Activated CD8-positive, alpha-beta T cell treated with anti-CD3 and anti-CD28 coated beads, Interleukin-2, amount 10 ng/mL, durations not matched to agents 7 days and 5 days (primary cell): Measurements from ENCODE around the gene ARL17B. TPM values are rescaled to one million over a fixed set of nuclear protein-coding genes. Genes with fewer than 3 reads are reported as not detected.
A peak's percentile ranks its signal among the peaks of the same experiment; 100 is the strongest.
"Not testable (repeated sequence)": the region's sequence is repeated elsewhere in the genome, so short reads cannot be mapped to it uniquely, and the experiment has no call there.

Experiments used
- ATAC-seq: fragments of 150-1000 bp; cut with Tn5 transposase; one replicate; pipeline ENCODE4 v1.10.0; 2021; ENCODE audit warnings: moderate library complexity
- CTCF ChIA-PET: fragments of 350-600 bp; sonication (Branson Sonifier 250); formaldehyde crosslinking; loops from one replicate; lab custom pipeline; 2021; ENCODE audit warnings: antibody characterized with exemption; lab: Charles Lee
- POLR2A ChIA-PET: fragments of 350-600 bp; sonication (Branson Sonifier 250); formaldehyde crosslinking; loops from one replicate; lab custom pipeline; 2021; ENCODE audit warnings: antibody characterized with exemption; lab: Charles Lee
- DNase-seq: peaks from one replicate; pipeline ENCODE4 v3.0.0-alpha.2; 2020
- H3K27ac Mint-ChIP-seq: one replicate; pipeline ENCODE4 v1.8.0; 2021; ENCODE audit warnings: mild to moderate bottlenecking, mixed read lengths
- H3K27me3 Mint-ChIP-seq: one replicate; pipeline ENCODE4 v1.8.0; 2021; ENCODE audit warnings: low read depth, mixed read lengths
- H3K36me3 Mint-ChIP-seq: one replicate; pipeline ENCODE4 v1.8.0; 2021; ENCODE audit warnings: low read depth, mixed read lengths
- H3K4me1 Mint-ChIP-seq: one replicate; pipeline ENCODE4 v1.8.0; 2021; ENCODE audit warnings: low read depth, mixed read lengths
- H3K4me3 Mint-ChIP-seq: one replicate; pipeline ENCODE4 v1.8.0; 2021; ENCODE audit warnings: mild to moderate bottlenecking, mixed read lengths
- H3K9me3 Mint-ChIP-seq: one replicate; pipeline ENCODE4 v1.8.0; 2022; ENCODE audit warnings: mixed read lengths; ENCODE audit not compliant: insufficient read depth
- total RNA-seq, 2 experiments: library from RNA; stranded (reverse); gene quantifications; one replicate each; pipeline ENCODE4 v1.2.3, GENCODE V29; 2021

Gene ARL17B
- total RNA-seq, 2 experiments from 2014 or later: 39.5 to 46.8 TPM

DNA sequence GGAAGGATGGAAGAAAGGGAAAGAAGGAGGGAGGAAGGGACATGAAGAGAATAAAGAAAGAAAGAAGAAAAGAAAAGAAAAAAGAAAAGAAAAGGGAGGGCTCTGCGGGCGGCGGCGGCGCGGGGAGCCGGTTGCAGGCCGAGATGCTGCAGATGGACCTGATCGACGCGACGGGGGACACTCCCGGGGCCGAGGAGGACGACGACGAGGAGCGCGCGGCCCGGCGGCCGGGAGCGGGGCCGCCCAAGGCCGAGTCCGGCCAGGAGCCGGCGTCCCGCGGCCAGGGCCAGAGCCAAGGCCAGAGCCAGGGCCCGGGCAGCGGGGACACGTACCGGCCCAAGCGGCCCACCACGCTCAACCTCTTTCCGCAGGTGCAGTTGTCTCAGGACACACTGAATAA is 118.1 kb downstream of the ARL17B start:
- POLR2A ChIA-PET, H3K4me1 Mint-ChIP-seq, H3K27me3 Mint-ChIP-seq, H3K9me3 Mint-ChIP-seq, CTCF ChIA-PET, DNase-seq, H3K4me3 Mint-ChIP-seq, H3K27ac Mint-ChIP-seq, ATAC-seq, H3K36me3 Mint-ChIP-seq: not testable (repeated sequence)

- DNase-seq, H3K27ac Mint-ChIP-seq, CTCF ChIA-PET, H3K27me3 Mint-ChIP-seq, H3K4me3 Mint-ChIP-seq, H3K36me3 Mint-ChIP-seq, H3K4me1 Mint-ChIP-seq, POLR2A ChIA-PET, H3K9me3 Mint-ChIP-seq, ATAC-seq: not testable (repeated sequence)
These were observed 130.2 kb downstream of the ARL17B start for GRCh38 chr17:46231359-46231758.

DNA sequence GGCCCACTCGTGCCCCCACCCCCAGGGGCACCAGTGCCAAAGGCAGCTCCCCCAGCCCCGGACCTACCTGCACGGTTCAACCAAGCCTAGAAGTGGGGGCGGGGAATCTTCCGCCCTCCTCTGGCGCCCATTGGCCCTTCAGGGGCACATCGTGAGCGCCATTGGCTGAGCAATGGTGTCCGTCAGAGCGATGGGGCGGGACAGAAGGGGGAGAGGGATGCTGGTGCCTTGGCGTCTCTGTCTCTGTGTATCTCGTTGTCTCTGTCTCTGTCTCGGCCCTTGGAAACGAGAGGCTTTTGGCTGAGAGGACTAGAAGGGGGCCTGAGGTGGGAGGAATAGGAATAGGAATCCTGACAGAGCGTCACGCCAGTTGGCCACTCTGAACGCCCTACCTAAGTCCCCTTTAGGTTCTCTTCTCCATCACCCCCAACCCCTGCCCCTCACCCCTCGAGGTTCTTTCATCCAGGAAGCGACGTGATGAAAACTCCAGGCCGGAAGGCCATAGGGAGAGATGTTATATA is 136.2 kb downstream of the ARL17B start:
- H3K4me1 Mint-ChIP-seq, H3K9me3 Mint-ChIP-seq, POLR2A ChIA-PET, H3K27me3 Mint-ChIP-seq, CTCF ChIA-PET, H3K36me3 Mint-ChIP-seq: not testable (repeated sequence)
- ATAC-seq: peak; percentile 100
- Mint-ChIP-seq H3K27ac (peak overlapping the region; percentile 83), H3K4me3 (peak overlapping the region; percentile 84)
- peak; percentile 93 for DNase-seq

DNA sequence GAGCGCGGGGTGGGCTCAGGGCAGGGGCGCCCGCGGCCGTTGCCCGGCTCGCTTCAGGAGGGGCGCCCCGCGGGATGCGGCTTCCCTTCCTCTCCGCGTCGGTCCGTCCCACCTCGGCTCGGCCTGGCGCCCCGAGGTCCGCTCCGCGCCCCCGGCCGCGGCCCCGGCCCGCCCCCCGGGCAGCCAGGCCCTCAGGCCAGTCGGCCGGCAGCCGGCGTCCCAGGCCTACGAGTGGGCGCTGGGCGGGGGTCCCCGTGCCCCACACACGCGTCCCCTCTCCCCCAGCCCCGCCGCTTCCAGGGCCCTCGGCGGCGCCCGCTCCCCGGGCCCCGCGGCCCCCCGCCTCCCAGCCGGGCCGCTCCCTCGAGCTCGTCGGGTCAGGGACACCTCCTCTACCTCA is 136.7 kb downstream of the ARL17B start:
- H3K27ac Mint-ChIP-seq, H3K36me3 Mint-ChIP-seq, CTCF ChIA-PET, POLR2A ChIA-PET, H3K9me3 Mint-ChIP-seq, H3K27me3 Mint-ChIP-seq, H3K4me1 Mint-ChIP-seq, DNase-seq: not testable (repeated sequence)
- H3K4me3 Mint-ChIP-seq: peak overlapping the region; percentile 84
- peak; percentile 63 for ATAC-seq

Other genes starting within 250 kb of the ARL17B start
- 10 to 100 TPM; 80.5 to 82.8 TPM for gene KANSL1, start 168.3 kb downstream of the ARL17B start, total RNA-seq
- 1 to 10 TPM; 2.7 to 2.8 TPM for gene LRRC37A, start 66.6 kb downstream of the ARL17B start, total RNA-seq
- gene LRRC37A2, start 150.7 kb upstream of the ARL17B start, total RNA-seq: 10 to 100 TPM; 14.2 to 16.3 TPM
- gene ARL17A, start 217.9 kb upstream of the ARL17B start, total RNA-seq: 10 to 100 TPM; 30.3 to 31.2 TPM
- gene NSF, start 228.9 kb upstream of the ARL17B start, total RNA-seq: 10 to 100 TPM; 52.5 to 62.8 TPM